ENCODE results near the gene PAFAH1B2. TPM values are rescaled to one million over a fixed set of nuclear protein-coding genes. Genes with fewer than 3 reads are reported as not detected.
A peak's percentile ranks its signal among the peaks of the same experiment; 100 is the strongest.

PAFAH1B2 gene
- total and polyA plus RNA-seq, 2 experiments from 2014 or later, result 87.5 to 148 TPM

GRCh38 chr11:117201658-117202305, 57.7 kb downstream of the PAFAH1B2 start:
- Histone ChIP-seq H4K20me1 (replicated peaks; ENCODE audit: insufficient read depth) (no peaks in the 10 kb centered on the region), H2AFZ (no peak overlapping the region), H3K27ac (ENCODE audit: low read depth) (no peak overlapping the region), H3F3A (replicated peaks; ENCODE audit: low read depth) (peaks cover 16% of the 10 kb centered on the region), H3K79me2 (replicated peaks; ENCODE audit: insufficient read depth) (peaks cover 23% of the 10 kb centered on the region), H3K4me1 (ENCODE audit: insufficient read depth) (peaks cover 31% of the 10 kb centered on the region), H3K4me2 (peak overlapping the region; percentile 85), H3K36me3 (ENCODE audit: insufficient read depth) (no peaks in the 10 kb centered on the region), H3K4me3 (peak overlapping the region; percentile 68; the same call in 1 of the 2 replicates), H3K27me3 (ENCODE audit: insufficient read depth) (no peaks in the 10 kb centered on the region), H3K9me2 (ENCODE audit: insufficient read depth) (no peaks in the 10 kb centered on the region)
- ATAC-seq (no peak), DNase-seq (ENCODE audit: low spot score) (no peak)
- no peak for TF ChIP-seq JUNB (IDR thresholded peaks at IDR 0.05; ENCODE audit: unreplicated experiment)
- TF ChIP-seq ZNF331 (CRISPR knock-in tag; IDR thresholded peaks at IDR 0.05; ENCODE audit: low read depth), result no peak
- TF ChIP-seq ZNF114 (CRISPR knock-in tag; IDR thresholded peaks at IDR 0.05), result no peak
- TF ChIP-seq POLR2AphosphoS5 (IDR thresholded peaks at IDR 0.05; ENCODE audit: low read depth), result no peak
- TF ChIP-seq EZH2phosphoT487 (IDR thresholded peaks at IDR 0.05; ENCODE audit: unreplicated experiment), result no peak
- TF ChIP-seq STAT1 (IDR thresholded peaks at IDR 0.05; ENCODE audit: unreplicated experiment), result no peak
- no peak for TF ChIP-seq ZNF462 (CRISPR knock-in tag; IDR thresholded peaks at IDR 0.05)
- TF ChIP-seq CREB1 (CRISPR knock-in tag; IDR thresholded peaks at IDR 0.05; ENCODE audit: low read depth), result no peak
- H3K27me3 Mint-ChIP-seq (ENCODE audit: insufficient read depth, low read depth, poor library complexity), result peaks cover 26% of the 10 kb centered on the region
- no peak overlapping the region; the same call in 2 of the 3 replicates for H3K4me3 Mint-ChIP-seq
- H3K27ac Mint-ChIP-seq, result no peak overlapping the region
- H3K9me3 Mint-ChIP-seq, result no peaks in the 10 kb centered on the region; the same call in 2 of the 3 replicates
- peaks cover 41% of the 10 kb centered on the region for H3K4me1 Mint-ChIP-seq
- H3K36me3 Mint-ChIP-seq (ENCODE audit: low read depth), result peaks cover 35% of the 10 kb centered on the region

Data from GM23338 (cell line).